OCI-LY3 (cell line): ENCODE data around the gene COL4A5.

ENCODE experiments used
- H2AFZ ChIP-seq: fragments of 200-600, 300-600 bp; shearing (Covaris generic); 2 replicates; pipeline ENCODE4 v1.6.0; 2014; ENCODE audit warnings: antibody characterized with exemption, low read depth, low read length
- H3K27ac ChIP-seq: fragments of 200-600, 300-600 bp; sonication (generic); 2 replicates; pipeline ENCODE4 v1.5.1; 2014; ENCODE audit warnings: mild to moderate bottlenecking, low read length, moderate library complexity, mixed read lengths
- H3K27me3 ChIP-seq: fragments of 200-600, 300-600 bp; sonication (generic); 2 replicates; pipeline ENCODE4 v1.6.1; 2014; ENCODE audit warnings: low read depth, low read length, mixed read lengths
- H3K36me3 ChIP-seq: fragments of 200-600, 300-600 bp; sonication (generic); replicated peaks from 2 replicates; pipeline ENCODE3; 2014; ENCODE audit warnings: low read depth, low read length, mixed read lengths
- H3K4me1 ChIP-seq: fragments of 300-600, 200-600 bp; sonication (generic); 2 replicates; pipeline ENCODE4 v1.6.1; 2014; ENCODE audit warnings: low read length, mixed read lengths
- H3K4me2 ChIP-seq: fragments of 200-600, 300-600 bp; sonication (generic); 2 replicates; pipeline ENCODE4 v1.6.1; 2014; ENCODE audit warnings: low read length, mixed read lengths
- H3K4me3 ChIP-seq: fragments of 300-600, 200-600 bp; sonication (generic); 2 replicates; pipeline ENCODE4 v1.5.1; 2014; ENCODE audit warnings: antibody characterized with exemption, mild to moderate bottlenecking, low read length, moderate library complexity
- H3K79me2 ChIP-seq: fragments of 300-600, 200-600 bp; shearing (Covaris generic); 2 replicates; pipeline ENCODE4 v1.6.1; 2014; ENCODE audit warnings: mild to moderate bottlenecking, low read length, mixed read lengths
- H3K9ac ChIP-seq: fragments of 300-600, 200-600 bp; shearing (Covaris generic); 2 replicates; pipeline ENCODE4 v1.6.0; 2014; ENCODE audit warnings: mild to moderate bottlenecking, low read length, moderate library complexity
- H3K9me3 ChIP-seq: fragments of 200-600, 300-600 bp; shearing (Covaris generic); 2 replicates; pipeline ENCODE4 v1.6.1; 2014; ENCODE audit warnings: low read length, mixed read lengths; ENCODE audit not compliant: insufficient read depth
- H4K20me1 ChIP-seq: fragments of 200-600, 300-600 bp; sonication (generic); 2 replicates; pipeline ENCODE4 v1.6.1; 2016; ENCODE audit warnings: low read length, mixed read lengths; ENCODE audit not compliant: insufficient read depth
- EZH2phosphoT487 ChIP-seq: fragments of 200-600 bp; shearing (Covaris generic); IDR thresholded peaks from 2 replicates; pipeline ENCODE4 v1.6.1; 2018; ENCODE audit warnings: antibody characterized with exemption, mixed run types, low read depth
- TF ChIP-seq, protein P1 (sequence below): fragments of 200-600, 300-600 bp; sonication (generic); IDR thresholded peaks from 2 replicates; pipeline ENCODE4 v1.5.1; 2014; ENCODE audit warnings: antibody characterized with exemption, low read length, low read depth

COL4A5 gene

DNA sequence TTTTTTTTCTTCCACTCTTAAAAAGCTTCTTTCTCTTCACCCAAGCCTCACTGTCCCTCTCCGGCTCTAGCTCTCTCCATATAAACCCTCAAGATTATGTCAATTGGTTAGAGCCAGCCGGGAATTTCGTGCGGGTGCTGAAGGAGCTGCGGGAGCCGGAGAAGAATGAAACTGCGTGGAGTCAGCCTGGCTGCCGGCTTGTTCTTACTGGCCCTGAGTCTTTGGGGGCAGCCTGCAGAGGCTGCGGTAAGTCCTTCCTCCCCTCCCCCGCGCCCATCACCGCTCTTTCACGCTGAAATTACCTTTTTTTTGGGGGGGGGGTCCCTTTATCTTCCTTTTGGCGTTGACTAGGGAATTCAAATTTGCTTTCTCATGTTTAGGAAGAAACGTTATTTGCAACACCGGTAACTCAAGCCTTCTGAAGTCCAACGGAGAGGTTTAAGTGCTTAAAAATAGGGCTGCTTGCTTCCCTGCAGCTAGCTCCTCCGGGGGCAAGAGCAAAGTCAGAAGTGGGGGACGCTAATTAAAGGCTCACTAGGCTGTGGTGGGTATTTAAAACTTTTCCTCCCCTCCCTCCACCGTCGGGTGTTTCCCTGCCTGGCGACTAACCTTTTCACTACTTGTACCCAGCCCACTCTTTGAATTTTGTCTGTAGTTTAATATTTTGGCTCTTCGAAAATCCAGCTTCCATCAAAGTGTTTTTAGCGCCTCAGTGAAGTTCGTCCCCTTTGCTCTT lies 491 bp downstream of the COL4A5 start:
- no peaks in the 10 kb centered on the region for H3K36me3 ChIP-seq
- H3K4me3 ChIP-seq = no peak overlapping the region
- TF ChIP-seq, protein P1, sequence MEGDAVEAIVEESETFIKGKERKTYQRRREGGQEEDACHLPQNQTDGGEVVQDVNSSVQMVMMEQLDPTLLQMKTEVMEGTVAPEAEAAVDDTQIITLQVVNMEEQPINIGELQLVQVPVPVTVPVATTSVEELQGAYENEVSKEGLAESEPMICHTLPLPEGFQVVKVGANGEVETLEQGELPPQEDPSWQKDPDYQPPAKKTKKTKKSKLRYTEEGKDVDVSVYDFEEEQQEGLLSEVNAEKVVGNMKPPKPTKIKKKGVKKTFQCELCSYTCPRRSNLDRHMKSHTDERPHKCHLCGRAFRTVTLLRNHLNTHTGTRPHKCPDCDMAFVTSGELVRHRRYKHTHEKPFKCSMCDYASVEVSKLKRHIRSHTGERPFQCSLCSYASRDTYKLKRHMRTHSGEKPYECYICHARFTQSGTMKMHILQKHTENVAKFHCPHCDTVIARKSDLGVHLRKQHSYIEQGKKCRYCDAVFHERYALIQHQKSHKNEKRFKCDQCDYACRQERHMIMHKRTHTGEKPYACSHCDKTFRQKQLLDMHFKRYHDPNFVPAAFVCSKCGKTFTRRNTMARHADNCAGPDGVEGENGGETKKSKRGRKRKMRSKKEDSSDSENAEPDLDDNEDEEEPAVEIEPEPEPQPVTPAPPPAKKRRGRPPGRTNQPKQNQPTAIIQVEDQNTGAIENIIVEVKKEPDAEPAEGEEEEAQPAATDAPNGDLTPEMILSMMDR = no peak
- TF ChIP-seq EZH2phosphoT487 = no peak
- no peaks in the 10 kb centered on the region for H3K4me1 ChIP-seq
- no peak overlapping the region for H2AFZ ChIP-seq
- H3K9ac ChIP-seq = no peak overlapping the region
- H4K20me1 ChIP-seq = no peaks in the 10 kb centered on the region
- no peak overlapping the region for H3K4me2 ChIP-seq
- no peaks in the 10 kb centered on the region for H3K79me2 ChIP-seq
- H3K9me3 ChIP-seq = no peaks in the 10 kb centered on the region
- no peak overlapping the region for H3K27ac ChIP-seq
- H3K27me3 ChIP-seq = no peaks in the 10 kb centered on the region

DNA sequence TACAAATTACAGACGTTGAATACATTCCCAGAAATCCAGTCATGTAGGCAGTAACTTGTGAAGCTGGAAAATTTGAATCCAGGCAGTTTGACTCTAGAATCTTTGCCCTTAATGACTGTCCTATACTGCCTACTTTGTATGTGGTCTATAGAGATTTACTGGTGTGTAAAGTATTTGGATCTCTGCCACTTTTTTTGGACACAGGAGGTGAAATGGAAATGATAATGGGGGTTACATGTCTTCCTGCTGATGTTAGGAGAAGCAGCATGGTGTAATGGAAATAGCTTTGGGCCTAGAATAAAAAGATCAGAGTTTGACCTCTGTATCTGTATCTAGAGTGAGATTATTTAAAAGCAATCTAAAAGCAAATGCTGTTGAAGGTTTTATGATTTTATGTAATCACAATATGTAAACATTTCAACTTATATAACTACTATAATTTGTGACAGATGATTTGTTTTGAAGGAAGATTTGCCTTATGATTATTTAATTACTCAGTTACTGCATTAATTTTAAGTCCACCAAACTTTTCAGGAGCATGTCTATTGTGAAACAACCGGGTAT lies 3.3 kb downstream of the COL4A5 start:
- Histone ChIP-seq H4K20me1 (no peaks in the 10 kb centered on the region), H3K27me3 (no peaks in the 10 kb centered on the region), H3K79me2 (no peaks in the 10 kb centered on the region), H3K4me2 (no peak overlapping the region), H2AFZ (no peak overlapping the region), H3K9ac (no peak overlapping the region), H3K9me3 (no peaks in the 10 kb centered on the region), H3K4me3 (no peak overlapping the region), H3K4me1 (no peaks in the 10 kb centered on the region), H3K36me3 (no peaks in the 10 kb centered on the region), H3K27ac (no peak overlapping the region)
- TF ChIP-seq, protein P1 = no peak
- TF ChIP-seq EZH2phosphoT487 = no peak

DNA sequence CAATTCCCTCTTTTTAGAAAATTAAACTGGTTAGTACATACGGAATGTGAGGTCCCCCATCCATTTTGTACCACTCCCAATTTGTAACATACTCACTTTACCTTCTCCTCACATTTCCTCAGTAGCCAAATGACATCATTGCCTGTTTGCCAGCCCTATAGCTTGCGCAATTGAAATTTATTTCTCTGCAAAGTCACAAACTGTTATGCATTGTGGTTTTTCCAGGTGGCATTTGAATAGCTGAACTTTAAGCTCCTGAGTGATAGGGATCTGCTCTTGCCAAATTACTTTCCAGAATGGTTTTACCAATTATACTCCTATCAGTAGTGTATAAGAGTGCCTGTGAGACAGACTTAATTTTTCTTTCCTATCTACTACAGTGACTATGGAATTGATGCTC lies 7.7 kb downstream of the COL4A5 start:
- Histone ChIP-seq H3K79me2 (no peaks in the 10 kb centered on the region), H3K27ac (no peak overlapping the region), H3K4me2 (no peak overlapping the region), H3K4me1 (no peaks in the 10 kb centered on the region), H3K4me3 (no peak overlapping the region), H3K9ac (no peak overlapping the region), H3K9me3 (no peaks in the 10 kb centered on the region), H3K27me3 (no peaks in the 10 kb centered on the region), H3K36me3 (no peaks in the 10 kb centered on the region), H4K20me1 (no peaks in the 10 kb centered on the region), H2AFZ (no peak overlapping the region)
- TF ChIP-seq EZH2phosphoT487 = no peak
- TF ChIP-seq, protein P1 = no peak

DNA sequence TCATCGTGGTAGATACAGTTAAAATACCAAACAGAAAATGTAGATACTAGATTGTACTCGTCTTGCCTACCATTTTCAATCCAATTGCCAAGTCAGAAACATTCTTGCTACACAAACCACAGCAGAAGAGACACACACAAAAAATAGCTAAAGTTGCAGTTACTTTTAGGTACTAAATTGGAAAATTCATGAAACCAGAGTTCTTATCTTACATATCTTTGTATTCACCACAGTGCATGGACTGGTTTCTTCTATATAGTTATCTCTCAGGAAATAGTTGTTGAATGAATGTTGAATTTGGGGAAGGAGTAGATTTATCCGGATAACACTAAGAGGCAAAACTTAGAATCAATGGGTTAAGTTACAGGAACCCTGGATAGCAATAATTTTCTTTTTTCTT lies 14.2 kb downstream of the COL4A5 start:
- H3K27ac ChIP-seq = no peak overlapping the region
- H3K27me3 ChIP-seq = no peaks in the 10 kb centered on the region
- no peaks in the 10 kb centered on the region for H3K9me3 ChIP-seq
- no peak for TF ChIP-seq EZH2phosphoT487
- TF ChIP-seq, protein P1 = no peak
- no peak overlapping the region for H3K9ac ChIP-seq
- H4K20me1 ChIP-seq = no peaks in the 10 kb centered on the region
- no peak overlapping the region for H2AFZ ChIP-seq
- H3K36me3 ChIP-seq = no peaks in the 10 kb centered on the region
- H3K4me1 ChIP-seq = peaks cover 15% of the 10 kb centered on the region
- no peaks in the 10 kb centered on the region for H3K79me2 ChIP-seq
- H3K4me2 ChIP-seq = no peak overlapping the region
- H3K4me3 ChIP-seq = no peak overlapping the region
